HG02798 (cell line): ENCODE measurements around the gene ETFB.
"Not testable (repeated sequence)": the region's sequence is repeated elsewhere in the genome, so short reads cannot be mapped to it uniquely, and the experiment has no call there.

Experiments used
- ATAC-seq: cut with Tn5 transposase; IDR thresholded peaks from one replicate; pipeline ENCODE4 v1.9.1; 2021; ENCODE audit warnings: mild to moderate bottlenecking; ENCODE audit not compliant: unreplicated experiment, poor library complexity

Gene ETFB

GRCh38 chr19:51365965-51366388 lies at the start of gene ETFB:
Gene ETFB (minus strand): TSS chr19:51366388. CDS start chr19:51366326, 62 bp downstream.
- no peak for ATAC-seq

- ATAC-seq = no peak
Observed at GRCh38 chr19:51415187-51415586, 49.0 kb upstream of the ETFB start.

GRCh38 chr19:51410950-51411748 lies 45.0 kb upstream of the ETFB start:
- no peak for ATAC-seq

GRCh38 chr19:51407511-51408131 lies 41.4 kb upstream of the ETFB start:
- no peak for ATAC-seq

- no peak for ATAC-seq
Observed at GRCh38 chr19:51402117-51402516, 35.9 kb upstream of the ETFB start.

GRCh38 chr19:51399936-51400335 lies 33.7 kb upstream of the ETFB start:
- ATAC-seq = not testable (repeated sequence)

- ATAC-seq = no peak
Observed at GRCh38 chr19:51399231-51399630, 33.0 kb upstream of the ETFB start.

GRCh38 chr19:51398096-51398704 lies 32.0 kb upstream of the ETFB start:
- ATAC-seq = no peak

- ATAC-seq = not testable (repeated sequence)
Observed at GRCh38 chr19:51397453-51397852, 31.3 kb upstream of the ETFB start.

- no peak for ATAC-seq
Observed at GRCh38 chr19:51396175-51396574, 30.0 kb upstream of the ETFB start.

- peak; percentile 89 for ATAC-seq
Observed at GRCh38 chr19:51394050-51394836, 28.1 kb upstream of the ETFB start.

GRCh38 chr19:51392701-51393100 lies 26.5 kb upstream of the ETFB start:
- no peak for ATAC-seq

- ATAC-seq = no peak
Observed at GRCh38 chr19:51391073-51391611, 25.0 kb upstream of the ETFB start.

- ATAC-seq = no peak
Observed at GRCh38 chr19:51389143-51389542, 23.0 kb upstream of the ETFB start.

GRCh38 chr19:51387924-51388389 lies 21.8 kb upstream of the ETFB start, which contains the start of gene LIM2:
Gene LIM2 (minus strand): TSS chr19:51387974. CDS start chr19:51387443, 531 bp downstream.
- ATAC-seq = no peak

- no peak for ATAC-seq
Observed at GRCh38 chr19:51386882-51387520, 20.8 kb upstream of the ETFB start.

- ATAC-seq = no peak
Observed at GRCh38 chr19:51382004-51382403, 15.8 kb upstream of the ETFB start.

GRCh38 chr19:51380379-51380778 lies 14.2 kb upstream of the ETFB start:
- ATAC-seq = no peak

- no peak for ATAC-seq
Observed at GRCh38 chr19:51377422-51377821, 11.2 kb upstream of the ETFB start.
